H1 (cell line): ENCODE data around the gene CFAP100. TPM values are rescaled to one million over a fixed set of nuclear protein-coding genes. Genes with fewer than 3 reads are reported as not detected.

ENCODE experiments used
- ASH2L ChIP-seq: fragments of 200-600, 300-600 bp; sonication (generic); IDR thresholded peaks from one replicate; pipeline ENCODE4 v1.7.1; 2017; ENCODE audit warnings: low read length
- BCL11A ChIP-seq, 2 experiments: IDR thresholded peaks; one replicate each; pipeline ENCODE4 v1.6.1; 2011; ENCODE audit warnings: low read depth in 2 of 2, low read length in 2 of 2, mild to moderate bottlenecking in 2 of 2
- CHD7 ChIP-seq: fragments of 300-600 bp; sonication (generic); IDR thresholded peaks from 2 replicates; pipeline ENCODE4 v1.7.1; 2012; ENCODE audit warnings: low read length, moderate library complexity, mild to moderate bottlenecking, inconsistent platforms; ENCODE audit not compliant: insufficient replicate concordance
- PHF8 ChIP-seq: fragments of 200-600 bp; sonication (generic); conservative IDR thresholded peaks from 2 replicates; pipeline ENCODE4 v1.7.1; 2012; ENCODE audit warnings: low read depth, mild to moderate bottlenecking, inconsistent platforms, low read length, moderate library complexity
- SRF ChIP-seq: IDR thresholded peaks from 2 replicates; pipeline ENCODE4 v1.6.1; 2011; ENCODE audit warnings: mild to moderate bottlenecking, low read depth, low read length, moderate library complexity
- SUZ12 ChIP-seq: fragments of 200-600 bp; sonication (generic); IDR thresholded peaks from 2 replicates; pipeline ENCODE4 v1.6.1; 2012; ENCODE audit warnings: mild to moderate bottlenecking, inconsistent platforms, low read length, moderate library complexity, mixed read lengths
- TCF12 ChIP-seq: IDR thresholded peaks from 2 replicates; pipeline ENCODE4 v1.6.1; 2011; ENCODE audit warnings: low read depth, mild to moderate bottlenecking, low read length
- polyA plus RNA-seq, 7 experiments: library from polyadenylated mRNA; depleted of rRNA in 3 of 7; stranded (reverse) in 5 of 7; unstranded in 2 of 7; fragments of >200 nt in 5 of 7; fragments of 200-250 nt in 2 of 7; gene quantifications; 1 replicate in 5 of 7; 2 replicates in 1 of 7; 4 replicates in 1 of 7; pipeline versions ENCODE4 v1.2.1 to v1.2.3, GENCODE V29; 2011 to 2013; ENCODE audit warnings: missing spikeins in 2 of 7, mixed read lengths in 2 of 7
- total RNA-seq: library from RNA; stranded (reverse); fragmentation: NEBNext Ultra II Directional; extraction: Animal tissue kit (Norgen Biotek cat#: 25700); gene quantifications from 2 replicates; pipeline ENCODE4 v1.2.1, GENCODE V29; 2021

The CFAP100 gene
- total and polyA plus RNA-seq, 2 of the 8 experiments (the other 6 are each of a cell fraction or from before 2014, with no cell fraction given), result 0.17 TPM; not detected in 1

- no peak for TF ChIP-seq PHF8
- TF ChIP-seq SRF, result no peak
- no peak for TF ChIP-seq ASH2L
- no peak for TF ChIP-seq BCL11A (IDR thresholded peaks at IDR 0.05; ENCODE audit: low read depth in 2 of 2, low read length in 2 of 2)
- TF ChIP-seq CHD7, result no peak
- no peak for TF ChIP-seq TCF12
- no peak for TF ChIP-seq SUZ12
Measured at GRCh38 chr3:126442856-126443242, 48.1 kb downstream of the CFAP100 start (continued).
